Panc1 (cell line): ENCODE measurements around the gene BCO1. TPM values are rescaled to one million over a fixed set of nuclear protein-coding genes. Genes with fewer than 3 reads are reported as not detected.
"Not testable (repeated sequence)": the region's sequence is repeated elsewhere in the genome, so short reads cannot be mapped to it uniquely, and the experiment has no call there.

Source experiments
- ATAC-seq: fragments of 200-7000 bp; cut with Tn5 transposase; 2 replicates; pipeline ENCODE4 v1.9.1; 2020; ENCODE audit warnings: mild to moderate bottlenecking, moderate library complexity
- BruUV-seq: library from RNA; stranded (reverse); fragments of 400-500 nt; replicated peaks from 2 replicates; lab custom pipeline; 2021; lab: Mats Ljungman, UMichigan
- CTCF ChIA-PET: fragments of 300-600 bp; sonication (Branson Sonifier 250); formaldehyde crosslinking; loops from one replicate; lab custom pipeline; 2022; ENCODE audit warnings: antibody characterized with exemption; lab: Charles Lee
- POLR2A ChIA-PET: fragments of 300-600 bp; sonication (Branson Sonifier 250); formaldehyde crosslinking; loops from one replicate; lab custom pipeline; 2022; ENCODE audit warnings: antibody characterized with exemption; lab: Charles Lee
- DNase-seq: peaks from one replicate; pipeline ENCODE4 v3.0.0-alpha.2; 2010; ENCODE audit warnings: low read depth, low spot score
- H3K27ac ChIP-seq: 2 replicates; pipeline ENCODE4 v1.5.1; 2011; ENCODE audit warnings: mild to moderate bottlenecking, low read length, inconsistent platforms
- H3K27me3 ChIP-seq: fragments of 200-500 bp; sonication (Bioruptor generic); 2 replicates; pipeline ENCODE4 v1.6.0; 2014; ENCODE audit warnings: low read length, inconsistent platforms; ENCODE audit not compliant: control insufficient read depth, insufficient read depth
- H3K36me3 ChIP-seq: fragments of 200-500 bp; sonication (Bioruptor generic); 2 replicates; pipeline ENCODE4 v1.5.1; 2014; ENCODE audit warnings: inconsistent platforms, mild to moderate bottlenecking, low read length, moderate library complexity; ENCODE audit not compliant: control insufficient read depth, insufficient read depth
- H3K4me1 ChIP-seq: 2 replicates; pipeline ENCODE4 v1.5.1; 2011; ENCODE audit warnings: inconsistent platforms, mild to moderate bottlenecking, low read length, moderate library complexity; ENCODE audit not compliant: control insufficient read depth, insufficient read depth
- H3K4me3 ChIP-seq, 2 experiments: 2 replicates each; pipeline ENCODE4 v1.5.1; 2011 to 2012; ENCODE audit warnings: low read depth in 2 of 2, low read length in 2 of 2, mild to moderate bottlenecking in 2 of 2, inconsistent platforms in 1 of 2, moderate library complexity in 1 of 2
- H3K9me3 ChIP-seq: fragments of 200-500 bp; sonication (Bioruptor generic); 2 replicates; pipeline ENCODE4 v1.5.1; 2014; ENCODE audit warnings: low read depth, mild to moderate bottlenecking, inconsistent platforms, low read length, moderate library complexity; ENCODE audit not compliant: control insufficient read depth, insufficient read depth
- CTCF ChIP-seq: fragments of 450-650 bp; IDR thresholded peaks from 2 replicates; pipeline ENCODE4 v1.5.1; 2017; ENCODE audit warnings: mild to moderate bottlenecking
- POLR2AphosphoS5 ChIP-seq: IDR thresholded peaks from 2 replicates; pipeline ENCODE4 v1.6.1; 2012; ENCODE audit warnings: mild to moderate bottlenecking, low read depth, low read length, moderate library complexity
- REST ChIP-seq, 2 experiments: IDR thresholded peaks; 2 replicates each; pipeline ENCODE4 v1.6.1; 2011 to 2012; ENCODE audit warnings: low read depth in 2 of 2, control low read depth in 1 of 2, low read length in 1 of 2, mild to moderate bottlenecking in 1 of 2, moderate library complexity in 1 of 2; ENCODE audit not compliant: insufficient read depth in 1 of 2
- SIN3A ChIP-seq: IDR thresholded peaks from 2 replicates; pipeline ENCODE4 v1.6.1; 2012; ENCODE audit warnings: low read depth, mild to moderate bottlenecking, low read length, moderate library complexity, borderline replicate concordance; ENCODE audit not compliant: insufficient read depth
- TCF7L2 ChIP-seq: IDR thresholded peaks from 2 replicates; pipeline ENCODE4 v1.6.1; 2011; ENCODE audit warnings: mild to moderate bottlenecking, low read depth, low read length, inconsistent platforms
- in situ Hi-C: cut with HindIII; loops from 2 replicates; pipeline ENCODE4 v1.10.0; 2016; ENCODE audit warnings: low sequenced_read_pairs, low pct_unique_long_range_greater_than_20kb
- intact Hi-C: fragments of 100-400 bp; cut with micrococcal nuclease; formaldehyde crosslinking; loops from one replicate; pipeline ENCODE4 v1.10.0; 2022; ENCODE audit not compliant: unreplicated experiment
- total RNA-seq: library from RNA; stranded (reverse); gene quantifications from one replicate; pipeline ENCODE4 v1.2.1, GENCODE V29; 2021; ENCODE audit not compliant: unreplicated experiment

Gene BCO1
- total RNA-seq, 1 experiment from 2014 or later: not detected

DNA sequence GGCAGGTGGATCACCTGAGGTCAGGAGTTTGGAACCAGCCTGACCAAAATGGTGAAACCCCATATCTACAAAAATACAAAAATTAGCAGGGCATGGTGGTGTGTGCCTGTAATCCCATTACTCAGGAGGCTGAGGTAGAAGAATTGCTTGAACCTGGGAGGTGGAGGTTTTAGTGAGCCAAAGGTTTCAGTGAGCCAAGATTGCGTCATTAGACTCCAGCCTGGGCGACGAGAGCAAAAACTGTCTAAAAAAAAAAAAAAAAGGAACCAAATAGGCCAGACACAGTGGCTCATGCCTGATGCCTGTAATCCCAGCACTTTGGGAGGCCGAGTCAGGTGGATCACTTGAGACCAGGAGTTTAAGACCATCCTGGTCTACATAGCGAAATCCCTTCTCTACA is 12.8 kb upstream of the BCO1 start:
- BruUV-seq, H3K4me1 ChIP-seq, in situ Hi-C loops, H3K27ac ChIP-seq, H3K9me3 ChIP-seq, H3K36me3 ChIP-seq, ATAC-seq, intact Hi-C loops, CTCF ChIA-PET, DNase-seq, H3K4me3 ChIP-seq, POLR2A ChIA-PET, H3K27me3 ChIP-seq: not testable (repeated sequence)

GRCh38 chr16:81227785-81228184 is 10.7 kb upstream of the BCO1 start:
- POLR2A ChIA-PET: no interaction called here
- no peaks in the 10 kb centered on the region for H3K36me3 ChIP-seq
- H3K27me3 ChIP-seq: no peaks in the 10 kb centered on the region; the same call in 1 of the 2 replicates
- DNase-seq (no peak), ATAC-seq (no peak)
- intact Hi-C loops (no loop called here), in situ Hi-C loops (no loop called here)
- H3K4me1 ChIP-seq: no peaks in the 10 kb centered on the region
- CTCF ChIA-PET: no interaction called here
- no peaks in the 10 kb centered on the region for H3K9me3 ChIP-seq
- BruUV-seq: no TSS peak
- H3K4me3 ChIP-seq: no peak overlapping the region
- no peak for TF ChIP-seq TCF7L2
- TF ChIP-seq REST (IDR thresholded peaks at IDR 0.05; ENCODE audit: insufficient read depth in 1 of 2, low read depth in 2 of 2, low read length in 1 of 2): no peak
- no peak for TF ChIP-seq SIN3A
- no peak for TF ChIP-seq POLR2AphosphoS5
- no peak for TF ChIP-seq CTCF
- no peak overlapping the region for H3K27ac ChIP-seq

DNA sequence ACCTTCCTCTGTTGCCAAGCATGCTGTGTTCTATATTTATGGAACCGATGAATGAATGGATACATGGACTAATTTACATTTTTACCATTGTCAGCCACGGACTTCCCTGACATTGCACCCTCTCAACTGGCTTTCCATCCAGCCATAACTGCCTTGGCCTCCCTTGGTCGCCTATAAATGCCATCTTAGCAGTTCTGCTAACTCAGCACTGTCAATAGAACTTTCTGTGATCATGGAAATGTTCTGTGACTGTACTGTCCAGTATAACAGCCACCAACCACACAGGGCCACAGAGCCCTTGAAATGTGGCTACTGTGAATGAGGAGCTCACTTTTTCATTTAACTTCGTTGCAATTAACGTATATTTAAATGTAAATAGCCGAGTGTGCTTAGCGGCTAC is 8.7 kb upstream of the BCO1 start:
- Histone ChIP-seq H3K27me3 (no peaks in the 10 kb centered on the region; the same call in 1 of the 2 replicates), H3K4me1 (no peaks in the 10 kb centered on the region), H3K9me3 (no peaks in the 10 kb centered on the region), H3K36me3 (no peaks in the 10 kb centered on the region), H3K27ac (no peak overlapping the region), H3K4me3 (no peak overlapping the region)
- TF ChIP-seq TCF7L2 (no peak), CTCF (no peak), REST (IDR thresholded peaks at IDR 0.05; ENCODE audit: insufficient read depth in 1 of 2, low read depth in 2 of 2, low read length in 1 of 2) (no peak), POLR2AphosphoS5 (no peak), SIN3A (no peak)
- no TSS peak for BruUV-seq
- in situ Hi-C loops (no loop called here), intact Hi-C loops (no loop called here)
- DNase-seq (no peak), ATAC-seq (no peak)
- ChIA-PET POLR2A (no interaction called here), CTCF (interaction anchor here (0.5 kb wide), 1 partner anchor 112 kb away, joined by 4 read pairs; no protein-coding TSS in a partner anchor)
